Thyroid gland (tissue), 4 donors: ENCODE measurements around the gene IPMK. TPM values are rescaled to one million over a fixed set of nuclear protein-coding genes. Genes with fewer than 3 reads are reported as not detected.

ENCODE experiments used
- DNase-seq, 2 donors: peaks; one replicate each; pipeline ENCODE4 v3.0.0-alpha.2; 2019
- H3K27ac ChIP-seq, 3 donors: fragments of 200-600 bp; sonication (generic); 1 replicate in 2 of 3; 2 replicates in 1 of 3; pipeline ENCODE4 v1.5.1; 2016 to 2019; ENCODE audit warnings: mild to moderate bottlenecking in 1 of 3, moderate library complexity in 1 of 3
- H3K27me3 ChIP-seq: fragments of 200-600 bp; sonication (generic); one replicate; pipeline ENCODE4 v1.5.1; 2019
- H3K36me3 ChIP-seq, 2 donors: fragments of 200-600 bp; sonication (generic); one replicate each; pipeline ENCODE4 v1.5.1; 2016 to 2019
- H3K4me1 ChIP-seq, 2 donors: fragments of 200-600 bp; sonication (generic); one replicate each; pipeline ENCODE4 v1.5.1; 2017 to 2019
- H3K4me3 ChIP-seq, 3 donors: fragments of 200-600 bp; sonication (generic); replicated peaks in 1 of 3; 1 replicate in 2 of 3; 2 replicates in 1 of 3; pipeline ENCODE4 v1.5.1; 2016; ENCODE audit warnings: mild to moderate bottlenecking in 1 of 3
- H3K9me3 ChIP-seq: fragments of 200-600 bp; sonication (generic); one replicate; pipeline ENCODE4 v1.5.1; 2017
- CTCF ChIP-seq, 6 experiments: fragments of 200-600 bp in 3 of 6; fragments of 450-650 bp in 3 of 6; sonication (generic) in 3 of 6; IDR thresholded peaks; one replicate each; pipeline ENCODE4 v1.5.1; 2016 to 2019; ENCODE audit warnings: antibody characterized with exemption in 6 of 6, mild to moderate bottlenecking in 2 of 6, inconsistent platforms in 1 of 6, moderate library complexity in 1 of 6
- POLR2A ChIP-seq, 2 donors: fragments of 450-650 bp; IDR thresholded peaks; one replicate each; pipeline ENCODE4 v1.6.1; 2017; ENCODE audit warnings: antibody characterized with exemption in 2 of 2, mild to moderate bottlenecking in 2 of 2, moderate library complexity in 1 of 2
- WGBS, 2 donors: methylation state at CpG; one replicate each; pipeline ENCODE4 v1.1.5; 2017; 5-methylcytosine and 5-hydroxymethylcytosine counted together
- intact Hi-C: fragments of 100-400 bp; cut with DNase I; formaldehyde crosslinking; loops from one replicate; pipeline ENCODE4 v1.15.1; 2023
- total RNA-seq, 4 donors: library from RNA; depleted of rRNA; stranded (reverse); fragments of >200 nt; gene quantifications; one replicate each; pipeline ENCODE4 v1.2.3, GENCODE V29; 2016

Gene IPMK
- total RNA-seq, 4 donors from 2014 or later, result 6.3 to 11.7 (median 8.5) TPM

- intact Hi-C loops, result no loop called here
- H3K4me3 ChIP-seq, result no peak overlapping the region
- no peak for DNase-seq
- TF ChIP-seq POLR2A (IDR thresholded peaks at IDR 0.05) (no peak), CTCF (IDR thresholded peaks at IDR 0.05) (no peak)
- H3K27me3 ChIP-seq, result no peaks in the 10 kb centered on the region
- 61 to 72% methylated on average over 1 of the region's 1 CpG for WGBS, 2 donors
- no peaks in the 10 kb centered on the region for H3K9me3 ChIP-seq
- H3K36me3 ChIP-seq, result no peaks in the 10 kb centered on the region
- H3K27ac ChIP-seq, result no peak overlapping the region
- H3K4me1 ChIP-seq, result no peaks in the 10 kb centered on the region
These were observed 117.4 kb downstream of the IPMK start for GRCh38 chr10:58150290-58150689.

GRCh38 chr10:58143944-58144343 is 123.8 kb downstream of the IPMK start:
- Histone ChIP-seq H3K4me3 (no peak overlapping the region), H3K27me3 (no peaks in the 10 kb centered on the region), H3K4me1 (no peaks in the 10 kb centered on the region), H3K27ac (no peak overlapping the region), H3K9me3 (no peaks in the 10 kb centered on the region), H3K36me3 (no peaks in the 10 kb centered on the region)
- no peak for DNase-seq
- TF ChIP-seq CTCF (IDR thresholded peaks at IDR 0.05) (no peak), POLR2A (IDR thresholded peaks at IDR 0.05) (no peak)
- intact Hi-C loops, result no loop called here

Other genes with a start within 250 kb of the IPMK start
- 10 to 100 TPM; 12.1 to 32.4 (median 29.0) TPM for gene CISD1, start 1.3 kb upstream of the IPMK start, total RNA-seq
- gene UBE2D1, start 67.1 kb upstream of the IPMK start, total RNA-seq, result 10 to 100 TPM; 11.3 to 25.4 (median 18.7) TPM
- gene TFAM, start 117.5 kb upstream of the IPMK start, total RNA-seq, result 10 to 100 TPM; 23.1 to 33.8 (median 32.2) TPM
- 10 to 100 TPM in 3 of 4 donors, 1 to 10 TPM in 1; 9.3 to 20.8 (median 12.5) TPM for gene BICC1, start 245.0 kb upstream of the IPMK start, total RNA-seq